Measurements from ENCODE around the gene DPP6. TPM values are rescaled to one million over a fixed set of nuclear protein-coding genes. Genes with fewer than 3 reads are reported as not detected.

The DPP6 gene
- total RNA-seq, 2 experiments from 2014 or later: not detected

DNA sequence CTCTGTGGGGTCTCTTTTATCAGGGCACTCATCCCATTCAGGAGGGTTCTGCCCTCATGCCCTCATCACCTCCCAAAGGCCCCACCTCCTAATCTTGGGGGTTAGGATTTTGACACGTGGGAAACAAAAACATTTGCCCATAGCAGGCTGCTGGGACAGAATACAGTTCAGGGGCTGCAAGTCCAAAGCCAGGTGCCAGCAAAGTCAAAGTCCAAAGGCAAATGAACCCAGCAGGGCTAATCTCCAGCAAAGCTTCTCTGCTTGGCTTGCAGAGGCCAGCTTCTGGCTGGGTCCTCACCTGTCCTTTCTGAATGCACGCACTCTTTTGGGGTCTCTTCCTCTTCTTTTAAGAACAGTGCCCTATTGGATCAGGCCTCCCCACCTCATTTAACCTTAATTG is 359.9 kb downstream of the DPP6 start:
- Mint-ChIP-seq H3K36me3 (ENCODE audit: low read depth) (no peaks in the 10 kb centered on the region), H3K27ac (no peak overlapping the region), H3K4me1 (ENCODE audit: low read depth) (no peaks in the 10 kb centered on the region), H3K4me3 (no peak overlapping the region), H3K27me3 (no peaks in the 10 kb centered on the region), H3K9me3 (peaks cover 4% of the 10 kb centered on the region)
- H3K27me3 ChIP-seq (ENCODE audit: control insufficient read depth in 1 of 2, insufficient read depth in 2 of 2, low read length in 2 of 2): no peaks in the 10 kb centered on the region
- H3K4me1 ChIP-seq (ENCODE audit: insufficient read depth, low read length): no peaks in the 10 kb centered on the region
- no peak overlapping the region for H3K27ac ChIP-seq (ENCODE audit: low read depth in 1 of 2, low read length in 2 of 2)
- DNase-seq (no peak), ATAC-seq (ENCODE audit: poor library complexity) (no peak)
- no peak overlapping the region for H3K4me3 ChIP-seq (ENCODE audit: low read length)
- CTCF ChIA-PET: no interaction called here
- intact Hi-C loops (cut with DNase I, micrococcal nuclease): no loop called here
- no peaks in the 10 kb centered on the region for H3K36me3 ChIP-seq (ENCODE audit: insufficient read depth, low read length)
- TF ChIP-seq, protein P1, sequence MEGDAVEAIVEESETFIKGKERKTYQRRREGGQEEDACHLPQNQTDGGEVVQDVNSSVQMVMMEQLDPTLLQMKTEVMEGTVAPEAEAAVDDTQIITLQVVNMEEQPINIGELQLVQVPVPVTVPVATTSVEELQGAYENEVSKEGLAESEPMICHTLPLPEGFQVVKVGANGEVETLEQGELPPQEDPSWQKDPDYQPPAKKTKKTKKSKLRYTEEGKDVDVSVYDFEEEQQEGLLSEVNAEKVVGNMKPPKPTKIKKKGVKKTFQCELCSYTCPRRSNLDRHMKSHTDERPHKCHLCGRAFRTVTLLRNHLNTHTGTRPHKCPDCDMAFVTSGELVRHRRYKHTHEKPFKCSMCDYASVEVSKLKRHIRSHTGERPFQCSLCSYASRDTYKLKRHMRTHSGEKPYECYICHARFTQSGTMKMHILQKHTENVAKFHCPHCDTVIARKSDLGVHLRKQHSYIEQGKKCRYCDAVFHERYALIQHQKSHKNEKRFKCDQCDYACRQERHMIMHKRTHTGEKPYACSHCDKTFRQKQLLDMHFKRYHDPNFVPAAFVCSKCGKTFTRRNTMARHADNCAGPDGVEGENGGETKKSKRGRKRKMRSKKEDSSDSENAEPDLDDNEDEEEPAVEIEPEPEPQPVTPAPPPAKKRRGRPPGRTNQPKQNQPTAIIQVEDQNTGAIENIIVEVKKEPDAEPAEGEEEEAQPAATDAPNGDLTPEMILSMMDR (IDR thresholded peaks at IDR 0.05): no peak
- POLR2A ChIA-PET: no interaction called here
- peaks cover 0 to 13% of the 10 kb centered on the region in 2 experiments for H3K9me3 ChIP-seq (ENCODE audit: control insufficient read depth in 1 of 2, insufficient read depth in 1 of 2, low read length in 2 of 2)

DNA sequence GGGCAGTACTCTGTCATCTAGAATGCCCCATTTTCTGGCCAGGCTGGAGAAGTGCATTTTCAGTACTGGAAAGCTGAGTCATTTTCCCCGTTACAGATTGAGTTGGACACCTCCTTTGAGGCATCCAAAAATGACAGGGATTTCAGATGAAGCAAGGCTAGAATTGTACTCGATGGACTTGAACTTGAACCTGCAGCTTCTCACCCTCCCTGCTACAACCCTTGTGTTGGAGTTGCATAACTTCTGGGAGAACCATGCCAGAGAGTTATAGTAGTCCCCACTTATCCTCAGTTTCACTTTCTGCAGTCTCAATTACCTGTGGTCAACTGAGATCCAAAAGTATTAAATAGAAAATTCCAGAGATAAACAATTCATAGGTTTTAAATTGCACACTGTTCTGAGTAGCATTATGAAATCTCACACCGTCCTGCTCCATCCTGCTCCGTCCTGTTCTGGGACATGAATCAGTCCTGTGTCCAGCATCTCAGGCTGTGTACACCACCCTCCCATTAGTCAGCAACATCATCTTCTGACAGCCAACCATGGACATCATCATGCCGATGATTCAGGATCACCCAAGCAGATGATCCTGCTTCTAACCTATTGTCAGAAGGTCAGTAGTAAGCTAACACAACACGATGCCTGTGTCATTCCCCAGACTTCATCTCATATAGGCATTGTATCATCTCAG is 363.7 kb downstream of the DPP6 start:
- no peaks in the 10 kb centered on the region for H3K27me3 ChIP-seq (ENCODE audit: control insufficient read depth in 1 of 2, insufficient read depth in 2 of 2, low read length in 2 of 2)
- no peaks in the 10 kb centered on the region for H3K36me3 ChIP-seq (ENCODE audit: insufficient read depth, low read length)
- ATAC-seq (ENCODE audit: poor library complexity) (no peak), DNase-seq (no peak)
- ChIA-PET POLR2A (no interaction called here), CTCF (no interaction called here)
- peaks cover 0 to 18% of the 10 kb centered on the region in 2 experiments for H3K9me3 ChIP-seq (ENCODE audit: control insufficient read depth in 1 of 2, insufficient read depth in 1 of 2, low read length in 2 of 2)
- no peaks in the 10 kb centered on the region for H3K36me3 Mint-ChIP-seq (ENCODE audit: low read depth)
- peaks cover 6% of the 10 kb centered on the region for H3K9me3 Mint-ChIP-seq
- no peaks in the 10 kb centered on the region for H3K4me1 Mint-ChIP-seq (ENCODE audit: low read depth)
- intact Hi-C loops (cut with DNase I, micrococcal nuclease): no loop called here
- no peaks in the 10 kb centered on the region for H3K27me3 Mint-ChIP-seq
- H3K4me3 ChIP-seq (ENCODE audit: low read length): no peak overlapping the region
- no peak overlapping the region for H3K27ac ChIP-seq (ENCODE audit: low read depth in 1 of 2, low read length in 2 of 2)
- H3K27ac Mint-ChIP-seq: no peak overlapping the region
- no peak overlapping the region for H3K4me3 Mint-ChIP-seq
- TF ChIP-seq, protein P1 (IDR thresholded peaks at IDR 0.05): no peak
- no peaks in the 10 kb centered on the region for H3K4me1 ChIP-seq (ENCODE audit: insufficient read depth, low read length)

DNA sequence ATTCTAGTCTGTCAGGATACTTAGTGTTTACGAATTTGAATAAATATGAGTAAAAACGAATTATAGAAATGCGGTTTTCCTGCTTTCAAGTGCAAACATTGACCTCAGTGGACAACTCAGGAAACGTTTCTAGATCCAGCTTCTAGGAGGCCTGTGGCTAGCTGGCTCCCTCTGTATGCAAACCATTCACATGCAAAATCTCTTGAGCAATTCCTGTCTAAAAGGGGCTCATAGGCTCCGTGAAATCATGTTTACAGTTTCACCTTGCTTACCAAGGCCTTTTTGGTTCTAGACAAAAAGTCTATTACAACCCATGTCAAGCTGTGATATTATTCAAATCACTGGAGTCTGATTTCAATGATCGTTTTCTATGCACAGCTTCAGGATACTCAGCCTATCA is 364.5 kb downstream of the DPP6 start:
- intact Hi-C loops (cut with DNase I, micrococcal nuclease): no loop called here
- no peaks in the 10 kb centered on the region for H3K4me1 Mint-ChIP-seq (ENCODE audit: low read depth)
- no peak for ATAC-seq (ENCODE audit: poor library complexity)

More for the DNA sequence above, 364.5 kb downstream of the DPP6 start:
- TF ChIP-seq, protein P1 (IDR thresholded peaks at IDR 0.05): no peak
- DNase-seq: no peak
- Histone ChIP-seq H3K9me3 (ENCODE audit: control insufficient read depth in 1 of 2, insufficient read depth in 1 of 2, low read length in 2 of 2) (peaks cover 0 to 18% of the 10 kb centered on the region in 2 experiments), H3K27ac (ENCODE audit: low read depth in 1 of 2, low read length in 2 of 2) (no peak overlapping the region), H3K27me3 (ENCODE audit: control insufficient read depth in 1 of 2, insufficient read depth in 2 of 2, low read length in 2 of 2) (no peaks in the 10 kb centered on the region), H3K4me1 (ENCODE audit: insufficient read depth, low read length) (no peaks in the 10 kb centered on the region), H3K4me3 (ENCODE audit: low read length) (no peak overlapping the region), H3K36me3 (ENCODE audit: insufficient read depth, low read length) (no peaks in the 10 kb centered on the region)
- Mint-ChIP-seq H3K36me3 (ENCODE audit: low read depth) (no peaks in the 10 kb centered on the region), H3K27ac (no peak overlapping the region), H3K4me3 (no peak overlapping the region), H3K27me3 (no peaks in the 10 kb centered on the region), H3K9me3 (peaks cover 6% of the 10 kb centered on the region)
- POLR2A ChIA-PET: no interaction called here
- CTCF ChIA-PET: no interaction called here

Measured in CD4-positive, alpha-beta T cell (primary cell).